HG03460 (cell line): ENCODE measurements around the gene RHO.
"Not testable (repeated sequence)": the region's sequence is repeated elsewhere in the genome, so short reads cannot be mapped to it uniquely, and the experiment has no call there.

Experiments
- ATAC-seq: cut with Tn5 transposase; IDR thresholded peaks from one replicate; pipeline ENCODE4 v1.9.1; 2021; ENCODE audit not compliant: unreplicated experiment

Gene RHO

DNA sequence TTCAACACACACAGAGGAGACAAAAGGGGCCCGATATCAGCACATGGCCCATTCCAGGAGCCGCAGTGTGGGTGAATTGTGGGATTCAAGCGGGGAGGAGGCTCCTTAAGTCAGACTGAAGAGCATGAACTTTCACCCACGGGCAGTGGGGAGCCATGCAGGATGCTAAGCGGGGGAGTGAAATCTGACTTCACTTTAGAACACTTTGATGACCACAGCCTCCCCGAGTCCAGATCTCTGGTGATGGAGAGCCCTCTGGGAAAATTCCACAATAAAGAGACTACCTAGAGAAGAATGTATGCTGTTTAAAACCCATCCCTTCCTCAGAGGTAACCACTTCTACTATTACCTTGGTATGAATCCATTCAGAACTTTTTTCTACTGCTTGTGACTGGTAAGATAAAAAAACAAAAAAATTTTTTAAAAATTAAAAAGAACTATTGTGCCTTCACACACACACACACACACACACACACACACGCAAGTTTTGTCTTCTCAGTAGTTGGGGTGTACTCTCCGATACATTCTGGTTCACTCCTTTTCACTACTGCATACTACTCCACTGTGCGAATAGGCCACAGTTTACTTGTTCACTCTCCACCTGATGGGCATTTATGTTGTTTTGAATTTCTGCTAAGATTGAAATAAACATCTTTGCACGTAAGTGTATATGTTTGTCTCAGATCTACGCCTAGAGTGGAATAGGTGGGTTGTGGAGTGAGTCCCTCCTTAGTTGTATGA is 12.5 kb downstream of the RHO start:
- ATAC-seq, result no peak

DNA sequence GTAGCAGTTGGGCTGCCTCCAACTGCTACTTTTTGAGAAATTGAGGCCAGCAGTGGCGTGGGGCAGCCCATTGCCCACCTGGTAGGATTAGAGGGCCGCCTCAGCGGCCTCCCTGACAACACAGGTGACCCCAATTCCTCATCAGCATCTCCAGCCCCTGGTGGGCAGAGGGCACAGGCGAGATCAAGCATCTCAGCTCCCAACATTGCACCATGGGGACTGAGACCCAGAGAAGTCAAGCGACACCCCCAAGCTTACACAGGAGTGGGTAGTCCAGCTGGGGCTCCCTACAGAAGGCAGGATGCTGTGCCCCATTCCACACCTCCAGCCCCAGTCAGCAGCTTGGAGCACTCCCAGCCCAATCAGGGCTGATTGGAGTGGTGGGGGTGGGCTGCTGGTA is 14.3 kb downstream of the RHO start:
- no peak for ATAC-seq

DNA sequence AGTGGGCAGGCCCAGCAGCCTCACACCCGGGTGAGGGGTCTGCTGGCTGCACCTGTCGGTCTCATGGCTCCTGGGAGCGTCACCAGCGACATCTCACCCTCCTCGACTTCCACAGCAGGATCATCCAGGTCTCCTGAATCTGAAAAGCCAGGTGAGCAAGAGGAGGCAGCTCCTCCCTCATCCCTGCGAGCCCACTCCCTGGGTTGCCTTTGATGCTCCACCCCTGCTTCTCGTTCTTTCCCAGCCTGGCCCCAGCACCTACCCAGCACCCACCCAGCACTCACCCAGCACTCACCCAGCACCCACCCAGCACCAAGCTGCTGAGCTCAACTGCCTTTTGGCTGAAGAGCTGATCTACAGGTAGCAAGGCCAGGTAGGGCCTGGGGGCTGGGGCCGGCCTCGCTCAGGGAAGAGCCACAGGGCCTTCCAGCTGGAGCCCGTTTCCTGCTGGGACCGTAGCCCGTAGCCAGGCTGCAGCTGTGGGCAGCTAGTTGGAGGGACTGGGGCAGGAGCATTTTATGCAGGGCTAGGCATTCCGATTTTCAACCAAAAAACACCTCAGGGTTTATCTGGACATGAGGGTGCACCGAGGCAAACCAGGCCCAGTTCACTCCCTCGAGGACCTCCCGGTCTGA is 14.8 kb downstream of the RHO start, which contains the start of gene H1-8:
TSS of gene H1-8 (plus strand) at position 20 of the 635 bp plus-strand sequence. CDS start at position 64, 44 bp downstream.
- no peak for ATAC-seq

DNA sequence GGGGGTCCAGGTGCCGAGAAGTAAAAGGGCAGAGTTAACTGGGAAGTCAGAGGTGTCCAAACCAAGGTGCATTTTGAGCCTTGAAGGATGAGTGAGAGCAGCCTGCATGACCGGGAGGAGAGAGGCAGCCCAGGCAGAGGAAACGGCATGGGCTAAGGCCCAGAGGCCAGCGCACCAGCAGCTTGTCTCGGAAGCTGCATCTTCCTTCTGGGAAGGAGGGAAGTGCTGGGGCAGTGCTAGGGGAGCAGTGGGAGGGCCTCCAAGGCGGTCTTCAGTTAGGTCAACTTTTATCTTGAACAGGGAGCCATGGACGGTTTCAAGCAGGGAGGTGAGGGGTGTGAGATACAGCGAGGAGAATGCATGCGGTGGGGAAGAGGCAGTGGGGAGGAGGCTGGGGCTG is 15.6 kb downstream of the RHO start:
- no peak for ATAC-seq

DNA sequence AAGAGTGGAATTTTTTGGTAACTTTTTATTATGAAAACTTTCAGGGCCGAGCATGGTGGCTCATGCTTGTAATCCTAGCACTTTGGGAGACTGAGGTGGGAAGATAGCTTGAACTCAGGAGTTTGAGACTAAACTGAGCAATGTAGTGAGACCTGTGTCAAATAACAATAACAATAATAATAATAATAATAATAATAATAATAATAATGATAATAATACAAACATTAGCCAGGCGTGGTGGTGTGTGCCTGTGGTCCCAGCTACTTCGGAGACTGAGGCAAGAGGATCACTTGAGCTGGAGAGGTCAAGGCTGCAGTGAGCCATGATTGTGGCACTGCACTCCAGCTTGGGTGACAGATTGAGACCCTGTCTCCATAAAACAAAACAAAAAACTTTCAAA is 17.5 kb downstream of the RHO start:
- not testable (repeated sequence) for ATAC-seq

DNA sequence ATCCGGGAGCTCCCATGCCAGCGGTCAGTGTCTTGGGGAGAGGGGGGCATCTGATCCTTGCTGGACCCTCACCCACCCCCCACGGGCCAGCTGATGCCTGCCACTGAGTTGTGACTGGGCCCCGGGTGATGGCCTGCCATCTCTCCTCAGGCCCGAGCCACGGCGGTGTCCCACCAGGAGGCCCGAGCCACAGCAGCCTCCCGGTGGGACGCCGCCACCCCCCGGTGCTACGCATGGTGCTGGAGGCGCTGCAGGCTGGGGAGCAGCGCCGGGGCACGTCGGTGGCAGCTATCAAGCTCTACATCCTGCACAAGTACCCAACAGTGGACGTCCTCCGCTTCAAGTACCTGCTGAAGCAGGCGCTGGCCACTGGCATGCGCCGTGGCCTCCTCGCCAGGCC is 18.8 kb downstream of the RHO start:
- ATAC-seq, result no peak

DNA sequence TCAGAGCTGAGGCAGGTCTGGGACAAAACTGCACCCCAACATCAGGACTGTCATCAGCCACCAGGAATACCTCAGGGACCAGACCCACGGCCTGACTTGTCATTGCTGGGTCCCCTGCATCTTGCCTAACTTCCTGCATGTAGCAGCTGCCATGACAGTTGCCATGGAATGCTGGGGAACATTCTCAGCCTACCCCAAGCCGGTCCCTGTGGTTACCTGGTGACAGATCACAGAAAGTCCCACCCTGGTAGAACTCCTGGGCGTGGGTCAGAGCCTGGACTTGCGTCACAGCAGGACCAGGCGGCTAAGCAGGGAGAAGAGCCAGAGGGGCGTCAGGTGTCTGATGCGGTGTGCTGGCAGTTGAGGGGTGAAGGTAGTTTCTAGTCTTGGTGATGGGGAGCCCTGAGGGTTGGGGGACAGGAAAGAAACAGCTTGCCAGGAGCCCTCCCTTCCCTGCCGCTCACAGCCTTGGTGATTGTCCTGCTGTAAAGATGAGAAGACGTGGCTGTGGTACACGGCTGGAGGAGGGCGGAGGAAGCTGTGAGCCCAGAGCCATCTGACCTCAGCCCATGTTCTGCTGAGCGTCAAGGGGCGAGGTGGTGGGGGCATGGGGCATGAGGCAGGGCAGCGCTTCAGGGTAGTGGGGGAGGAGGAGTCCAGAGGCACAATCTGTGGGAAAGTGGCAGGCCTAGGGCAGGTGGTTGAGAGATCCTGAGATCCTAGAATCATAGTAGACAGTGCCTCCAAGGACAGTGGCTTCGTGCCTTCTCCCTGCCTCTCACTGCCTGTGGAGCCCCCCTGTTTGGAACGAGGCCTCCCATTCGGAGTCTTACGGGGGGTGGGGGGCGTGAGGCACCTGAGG is 19.9 kb downstream of the RHO start:
- ATAC-seq, result no peak

DNA sequence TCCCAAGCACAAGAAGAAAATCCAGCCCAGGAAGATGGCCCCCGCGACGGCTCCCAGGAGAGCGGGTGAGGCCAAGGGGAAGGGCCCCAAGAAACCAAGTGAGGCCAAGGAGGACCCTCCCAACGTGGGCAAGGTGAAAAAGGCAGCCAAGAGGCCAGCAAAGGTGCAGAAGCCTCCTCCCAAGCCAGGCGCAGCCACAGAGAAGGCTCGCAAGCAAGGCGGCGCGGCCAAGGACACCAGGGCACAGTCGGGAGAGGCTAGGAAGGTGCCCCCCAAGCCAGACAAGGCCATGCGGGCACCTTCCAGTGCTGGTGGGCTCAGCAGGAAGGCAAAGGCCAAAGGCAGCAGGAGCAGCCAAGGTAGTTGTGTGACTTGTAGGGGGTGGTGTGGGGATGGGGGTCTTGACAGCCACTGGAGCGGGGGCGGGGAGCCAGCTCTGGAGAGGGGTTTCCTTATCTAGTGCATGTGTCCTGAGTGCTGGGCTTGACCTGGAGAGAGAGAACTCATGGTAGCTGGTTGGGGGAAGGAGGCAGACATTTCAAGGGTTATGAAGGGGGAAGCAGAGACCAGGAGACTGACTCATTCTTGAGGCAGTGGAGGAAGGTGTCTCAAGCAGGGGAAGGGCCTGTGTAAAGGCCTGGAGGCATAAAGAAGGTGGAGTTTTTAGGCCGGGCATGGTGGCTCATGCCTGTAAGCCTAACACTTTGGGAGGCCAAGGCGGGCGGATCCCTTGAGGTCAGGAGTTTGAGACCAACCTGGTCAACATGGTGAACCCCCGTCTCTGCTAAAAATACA is 20.8 kb downstream of the RHO start:
- ATAC-seq, result no peak

DNA sequence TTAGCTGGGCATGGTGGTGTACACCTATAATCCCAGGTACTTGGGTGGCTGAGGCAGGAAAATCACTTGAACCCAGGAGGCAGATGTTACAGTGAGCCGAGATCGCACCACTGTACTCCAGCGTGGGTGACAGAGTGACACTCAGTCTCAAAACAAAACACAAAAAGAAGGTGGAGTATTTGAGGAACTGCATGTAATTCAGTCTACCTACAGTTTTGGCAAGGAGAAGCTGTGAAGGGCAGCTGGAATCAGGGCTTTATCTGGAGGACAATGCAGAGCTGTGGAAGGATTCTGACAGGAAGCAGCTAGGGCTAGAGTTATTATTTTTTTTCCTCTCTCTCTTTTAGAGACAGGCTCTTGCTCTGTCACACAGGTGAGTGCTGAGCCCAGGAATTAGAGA is 21.4 kb downstream of the RHO start:
- no peak for ATAC-seq

DNA sequence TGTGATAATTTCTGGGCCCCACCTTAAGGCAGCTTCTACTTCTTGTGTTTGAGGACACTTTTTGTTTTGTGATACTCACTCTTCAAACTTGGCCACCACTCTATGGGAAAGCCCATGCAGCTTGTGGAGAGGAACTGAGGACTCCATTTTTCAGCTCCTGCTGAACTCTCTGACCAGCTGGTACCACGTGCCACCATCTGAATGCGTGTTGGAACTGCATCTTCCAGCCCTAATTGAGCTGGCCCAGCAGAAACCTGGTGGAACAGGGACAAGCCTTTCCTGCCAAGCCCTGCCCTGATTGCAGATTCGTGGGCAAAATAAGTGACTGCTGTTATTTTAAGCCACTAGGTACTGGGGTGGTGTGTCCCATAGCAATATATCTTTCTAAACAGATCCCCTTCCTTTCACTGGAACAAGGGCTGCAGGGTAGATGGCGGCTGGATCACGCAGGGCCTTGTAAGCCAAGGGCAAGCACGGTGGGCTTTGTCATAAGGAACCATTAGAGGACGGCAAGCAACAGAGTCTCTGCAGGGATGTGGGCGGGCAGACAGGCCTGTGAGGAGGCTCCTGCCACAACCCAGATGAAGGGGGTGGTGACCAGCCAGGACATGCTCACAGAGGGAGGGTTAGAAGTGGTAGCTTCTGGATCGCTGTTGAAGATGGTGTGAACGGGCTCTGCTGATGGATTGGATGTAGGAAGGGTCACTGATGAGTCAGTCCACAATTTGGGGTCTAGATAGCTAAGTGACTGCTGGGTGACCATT is 24.0 kb downstream of the RHO start:
- ATAC-seq, result no peak

DNA sequence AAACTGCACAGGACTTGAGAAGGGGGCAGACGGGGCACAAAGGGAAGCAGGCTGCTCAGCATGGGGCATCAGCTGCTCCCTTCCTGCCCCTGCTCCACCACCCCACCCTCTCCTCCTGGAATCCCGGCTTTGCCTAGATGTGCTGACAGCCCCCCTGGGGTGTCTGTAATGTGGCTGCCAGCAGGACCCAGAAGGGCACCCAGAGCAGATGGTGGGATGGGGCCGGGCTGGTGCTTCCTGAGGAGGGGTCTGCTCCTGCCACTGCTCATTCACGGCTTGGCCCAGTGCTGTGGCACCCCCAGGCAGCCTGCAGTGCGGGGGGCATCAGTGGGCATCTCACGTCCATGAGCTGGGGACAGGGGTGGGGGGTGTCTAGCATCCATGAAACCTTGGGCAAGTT is 24.7 kb downstream of the RHO start:
- ATAC-seq, result no peak

DNA sequence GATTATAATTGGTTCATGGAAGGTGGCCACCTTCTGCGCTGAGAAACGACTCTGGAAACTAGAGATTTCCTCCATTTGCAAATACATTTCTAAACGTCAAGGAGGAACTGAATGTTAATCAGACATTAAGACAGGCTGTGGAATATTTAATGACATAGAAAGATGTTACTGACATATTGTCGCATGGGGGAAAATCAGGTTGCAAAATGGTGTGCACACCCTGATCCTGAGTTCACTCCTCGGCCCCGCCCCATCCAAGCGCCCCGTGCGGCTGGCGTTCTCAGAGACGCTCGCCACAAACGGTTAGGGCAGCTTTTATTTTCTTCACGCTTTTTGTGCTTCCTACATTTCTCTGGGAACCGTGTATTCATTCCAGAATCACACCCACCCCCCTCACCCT is 25.3 kb downstream of the RHO start:
- ATAC-seq, result no peak

DNA sequence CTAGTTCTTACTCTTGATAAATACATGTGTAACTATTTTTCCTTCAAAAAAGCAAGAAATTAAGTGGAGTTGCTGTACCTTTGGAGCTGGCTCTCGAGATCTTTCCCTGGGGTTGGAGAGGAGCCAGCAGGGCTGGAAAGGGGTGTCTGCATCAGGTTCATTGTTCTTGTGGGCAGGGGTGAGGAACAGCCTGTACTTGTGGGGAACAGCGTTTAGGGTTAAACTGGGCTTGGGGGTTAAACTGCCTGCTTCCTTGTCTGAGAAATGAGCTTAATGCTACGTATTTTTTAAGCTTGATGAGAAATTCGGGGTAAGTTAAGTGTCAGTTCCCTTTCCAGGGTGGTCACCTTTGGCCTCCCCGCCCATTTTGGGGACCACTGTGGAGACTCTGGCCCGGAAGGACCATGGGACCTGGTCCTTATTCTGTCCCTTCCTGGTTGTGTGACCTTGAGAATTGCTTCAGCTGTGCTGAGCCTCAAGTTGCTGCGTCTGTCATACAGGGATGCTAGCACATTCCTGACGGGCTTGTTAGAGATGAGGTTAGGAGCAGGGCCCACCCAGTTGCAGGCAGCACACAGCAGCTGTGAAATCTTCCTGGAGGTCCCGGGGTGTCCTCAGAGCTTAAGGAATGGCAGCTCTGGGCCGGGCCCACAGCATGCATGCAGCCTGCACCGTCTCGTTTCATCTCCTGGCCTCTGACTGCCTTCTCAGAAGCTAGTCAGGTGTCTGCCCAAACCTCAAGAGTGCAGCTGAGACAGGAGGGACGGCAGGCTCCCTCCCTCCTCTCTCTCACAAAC is 26.1 kb downstream of the RHO start:
- no peak for ATAC-seq

DNA sequence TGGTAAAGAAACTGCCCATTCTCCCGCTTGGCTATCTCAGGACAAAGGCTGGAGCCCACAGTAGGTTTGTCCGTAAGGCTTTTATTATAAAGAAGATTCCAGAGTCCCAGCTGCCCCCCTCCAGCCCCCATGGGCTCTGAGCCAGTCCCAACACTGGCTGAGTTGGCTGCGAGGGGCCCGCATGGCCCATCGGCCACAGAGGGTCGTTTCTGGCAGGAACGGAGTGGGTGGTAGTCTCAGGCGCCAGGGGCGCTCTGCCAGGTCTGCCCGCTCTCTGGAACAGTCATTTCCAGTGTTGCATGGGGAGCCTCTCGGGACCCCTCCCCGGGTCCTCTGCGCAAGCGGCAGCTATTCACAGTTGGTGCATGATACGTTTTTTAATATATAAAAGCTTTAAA is 26.7 kb downstream of the RHO start:
- ATAC-seq, result no peak

DNA sequence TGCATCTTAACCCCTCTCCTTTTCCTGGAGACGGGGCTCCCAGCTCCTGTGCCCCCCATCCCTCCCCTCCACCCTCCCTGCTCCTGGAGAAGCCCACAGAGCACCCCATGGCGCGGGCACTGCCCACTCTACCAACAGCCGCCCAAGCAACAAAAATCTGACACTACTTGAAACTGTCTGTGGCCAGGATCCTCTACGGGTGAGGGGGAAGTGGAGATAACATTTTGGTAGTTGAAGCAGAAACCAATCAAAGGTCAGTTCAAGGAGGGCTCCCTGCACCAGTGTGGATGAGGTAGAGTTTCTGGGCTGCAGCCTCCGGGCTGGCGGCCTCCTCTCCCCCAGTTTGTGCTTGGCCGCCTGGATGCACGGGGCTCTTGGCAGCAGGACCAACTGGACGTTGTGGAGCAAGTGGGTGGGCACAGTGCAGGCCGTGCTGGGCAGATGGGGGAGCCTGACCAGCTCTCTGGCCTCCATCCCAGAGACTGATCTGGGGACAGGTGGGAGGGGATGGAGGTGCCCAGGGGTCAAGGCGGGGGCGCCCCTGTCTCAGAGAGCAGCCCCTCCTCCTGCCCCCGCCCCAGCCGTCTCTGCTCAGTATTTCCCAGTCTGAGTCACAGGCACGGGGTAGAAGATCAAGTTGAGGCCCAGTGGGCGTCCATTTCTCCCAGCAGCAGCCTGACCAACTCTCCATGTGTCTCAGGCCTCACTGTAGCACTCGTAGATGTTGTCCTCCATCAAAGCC is 27.3 kb downstream of the RHO start:
- ATAC-seq, result no peak

DNA sequence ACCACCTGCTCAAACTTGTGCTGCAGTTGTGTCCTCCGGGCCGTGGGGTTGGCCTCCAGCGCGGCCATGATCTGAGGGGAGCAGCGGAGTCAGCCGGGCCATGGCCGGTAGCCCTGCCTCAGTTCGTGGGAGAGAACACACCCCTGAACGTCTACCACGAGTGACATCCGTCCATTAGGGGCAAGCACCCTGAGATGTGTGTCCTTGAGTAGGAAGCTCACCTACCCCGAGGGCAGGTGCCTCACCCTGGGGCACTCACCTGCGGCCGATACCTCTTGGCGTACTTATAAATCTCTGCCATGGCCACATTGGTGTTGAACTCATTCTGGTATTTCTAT is 27.9 kb downstream of the RHO start:
- ATAC-seq, result no peak

DNA sequence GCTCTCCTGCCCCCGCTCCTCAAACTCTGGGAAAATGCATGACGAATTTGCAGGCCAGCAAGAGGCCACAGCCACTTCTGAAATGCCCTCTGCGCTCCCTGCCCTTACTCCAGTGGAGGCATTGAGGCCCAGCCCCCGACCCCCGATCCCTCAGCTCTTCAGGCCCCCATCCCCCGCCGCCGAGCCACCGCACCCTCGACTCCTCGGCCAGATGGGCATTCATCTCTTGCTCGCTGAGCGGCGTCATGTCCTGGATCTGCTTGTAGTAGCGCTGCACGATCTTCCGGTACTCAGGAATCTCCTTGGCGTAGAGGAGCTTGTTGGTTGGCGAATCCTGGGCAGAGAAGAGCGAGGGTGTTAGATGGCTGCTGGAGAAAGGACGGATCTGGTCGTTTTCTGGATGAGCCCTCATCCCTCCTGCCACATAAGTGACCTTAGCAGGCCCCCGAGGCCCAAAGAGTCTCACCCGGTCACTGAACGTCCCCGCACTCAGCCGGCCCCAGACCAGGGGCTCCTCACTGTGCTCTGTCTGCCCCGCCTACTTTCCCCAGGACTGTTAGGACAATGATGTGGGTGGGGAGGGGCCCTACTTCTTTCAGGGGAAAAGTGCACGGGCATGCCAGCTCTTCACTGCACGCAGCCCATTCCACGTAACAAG is 28.6 kb downstream of the RHO start:
- no peak for ATAC-seq

DNA sequence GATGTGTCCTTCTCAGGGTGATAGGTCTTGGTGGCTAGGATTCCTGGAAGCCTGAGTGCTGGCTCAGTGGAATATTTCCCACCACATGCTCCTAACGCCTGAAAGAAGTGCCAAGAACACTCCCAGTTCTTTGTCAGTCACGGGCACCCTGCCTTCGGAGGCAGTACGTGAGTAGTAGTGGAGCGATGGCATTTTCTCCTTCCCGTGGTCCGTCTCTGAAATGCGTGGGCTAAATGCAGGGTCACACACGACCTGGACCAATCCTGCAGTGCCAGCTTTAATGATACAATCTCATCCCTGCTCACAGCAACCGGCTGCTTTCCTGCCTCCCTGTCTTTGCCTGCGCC is 29.1 kb downstream of the RHO start:
- no peak for ATAC-seq
